Thyroid gland (tissue), 4 donors: ENCODE data around the gene STOM.

Experiments used
- POLR2A ChIP-seq, 2 donors: fragments of 450-650 bp; IDR thresholded peaks; one replicate each; pipeline ENCODE4 v1.6.1; 2017; ENCODE audit warnings: antibody characterized with exemption in 2 of 2, mild to moderate bottlenecking in 2 of 2, moderate library complexity in 1 of 2
- TF ChIP-seq, protein P1 (sequence below), 6 experiments: fragments of 200-600 bp in 3 of 6; fragments of 450-650 bp in 3 of 6; sonication (generic) in 3 of 6; IDR thresholded peaks; one replicate each; pipeline ENCODE4 v1.5.1; 2016 to 2019; ENCODE audit warnings: antibody characterized with exemption in 6 of 6, mild to moderate bottlenecking in 2 of 6, inconsistent platforms in 1 of 6, moderate library complexity in 1 of 6

DNA sequence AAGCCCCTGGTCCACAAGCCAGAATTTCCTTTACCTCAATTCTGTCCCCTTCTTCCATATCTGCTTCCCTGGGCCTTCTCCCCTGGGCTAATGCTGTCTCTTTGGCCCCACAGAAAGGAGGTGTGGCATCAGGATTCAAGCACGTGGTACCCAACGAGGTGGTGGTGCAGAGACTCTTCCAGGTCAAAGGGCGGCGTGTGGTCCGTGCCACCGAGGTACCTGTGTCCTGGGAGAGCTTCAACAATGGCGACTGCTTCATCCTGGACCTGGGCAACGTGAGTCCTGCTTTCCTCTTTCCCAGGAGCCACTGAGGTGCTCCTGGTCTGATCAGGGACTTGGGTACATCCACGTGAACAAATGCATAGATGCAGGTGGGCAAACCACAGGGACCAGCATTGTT is 59.5 kb downstream of the STOM start:
- TF ChIP-seq, protein P1, sequence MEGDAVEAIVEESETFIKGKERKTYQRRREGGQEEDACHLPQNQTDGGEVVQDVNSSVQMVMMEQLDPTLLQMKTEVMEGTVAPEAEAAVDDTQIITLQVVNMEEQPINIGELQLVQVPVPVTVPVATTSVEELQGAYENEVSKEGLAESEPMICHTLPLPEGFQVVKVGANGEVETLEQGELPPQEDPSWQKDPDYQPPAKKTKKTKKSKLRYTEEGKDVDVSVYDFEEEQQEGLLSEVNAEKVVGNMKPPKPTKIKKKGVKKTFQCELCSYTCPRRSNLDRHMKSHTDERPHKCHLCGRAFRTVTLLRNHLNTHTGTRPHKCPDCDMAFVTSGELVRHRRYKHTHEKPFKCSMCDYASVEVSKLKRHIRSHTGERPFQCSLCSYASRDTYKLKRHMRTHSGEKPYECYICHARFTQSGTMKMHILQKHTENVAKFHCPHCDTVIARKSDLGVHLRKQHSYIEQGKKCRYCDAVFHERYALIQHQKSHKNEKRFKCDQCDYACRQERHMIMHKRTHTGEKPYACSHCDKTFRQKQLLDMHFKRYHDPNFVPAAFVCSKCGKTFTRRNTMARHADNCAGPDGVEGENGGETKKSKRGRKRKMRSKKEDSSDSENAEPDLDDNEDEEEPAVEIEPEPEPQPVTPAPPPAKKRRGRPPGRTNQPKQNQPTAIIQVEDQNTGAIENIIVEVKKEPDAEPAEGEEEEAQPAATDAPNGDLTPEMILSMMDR (IDR thresholded peaks at IDR 0.05): no peak
- TF ChIP-seq POLR2A (IDR thresholded peaks at IDR 0.05): no peak
